SH-SY5Y (cell line): ENCODE results near the gene MARK3.

Source experiments
- GATA2 ChIP-seq: IDR thresholded peaks from 2 replicates; pipeline ENCODE4 v1.6.1; 2011; ENCODE audit warnings: mild to moderate bottlenecking, low read depth, low read length
- GATA3 ChIP-seq: IDR thresholded peaks from 2 replicates; pipeline ENCODE4 v1.6.1; 2011; ENCODE audit warnings: low read depth, mild to moderate bottlenecking, low read length, moderate library complexity

- no peak for TF ChIP-seq GATA2
- no peak for TF ChIP-seq GATA3
Observed at GRCh38 chr14:103551338-103551762, 166.1 kb downstream of the MARK3 start.
